ENCODE results near the gene KRTAP10-9. TPM values are rescaled to one million over a fixed set of nuclear protein-coding genes. Genes with fewer than 3 reads are reported as not detected.

The KRTAP10-9 gene
- total RNA-seq, 4 donors from 2014 or later: not detected

- no peak for TF ChIP-seq CTCF (IDR thresholded peaks at IDR 0.05 in 4 of 5, conservative IDR thresholded peaks at IDR 0.05 in 1 of 5)
- no peak for TF ChIP-seq POLR2A (IDR thresholded peaks at IDR 0.05)
- no peak overlapping the region for H3K4me3 ChIP-seq
- no peak overlapping the region for H3K27ac ChIP-seq
- intact Hi-C loops (cut with DNase I; ENCODE audit: low total_unique reads): no loop called here
- peaks cover 5 to 11% (median 5%) of the 10 kb centered on the region in 3 donors for H3K27me3 ChIP-seq
- H3K36me3 ChIP-seq: no peaks in the 10 kb centered on the region
- in situ Hi-C loops (cut with MboI; ENCODE audit: low sequenced_read_pairs in 4 of 4): no loop called here
- DNase-seq (no peak), ATAC-seq (no peak)
- no peaks in the 10 kb centered on the region for H3K4me1 ChIP-seq
- H3K9me3 ChIP-seq: no peaks in the 10 kb centered on the region
Observed at GRCh38 chr21:44612669-44613229, 14.1 kb upstream of the KRTAP10-9 start.

GRCh38 chr21:44613386-44614155 is 13.3 kb upstream of the KRTAP10-9 start:
- no peak for DNase-seq

GRCh38 chr21:44614161-44614631 is 12.7 kb upstream of the KRTAP10-9 start:
- TF ChIP-seq CTCF (IDR thresholded peaks at IDR 0.05 in 4 of 5, conservative IDR thresholded peaks at IDR 0.05 in 1 of 5): no peak
- in situ Hi-C loops (cut with MboI; ENCODE audit: low sequenced_read_pairs in 4 of 4) (no loop called here), intact Hi-C loops (cut with DNase I; ENCODE audit: low total_unique reads) (no loop called here)
- ATAC-seq (no peak), DNase-seq (no peak)
- H3K27me3 ChIP-seq: peaks cover 5 to 11% (median 5%) of the 10 kb centered on the region in 3 donors
- H3K4me1 ChIP-seq: no peaks in the 10 kb centered on the region
- no peak overlapping the region for H3K4me3 ChIP-seq
- H3K9me3 ChIP-seq: no peaks in the 10 kb centered on the region
- no peak overlapping the region for H3K27ac ChIP-seq
- H3K36me3 ChIP-seq: no peaks in the 10 kb centered on the region

More at GRCh38 chr21:44613386-44614155, 13.3 kb upstream of the KRTAP10-9 start:
- Histone ChIP-seq H3K36me3 (no peaks in the 10 kb centered on the region), H3K4me3 (no peak overlapping the region), H3K27me3 (peaks cover 5 to 11% (median 5%) of the 10 kb centered on the region in 3 donors), H3K4me1 (no peaks in the 10 kb centered on the region), H3K9me3 (no peaks in the 10 kb centered on the region), H3K27ac (no peak overlapping the region)
- TF ChIP-seq POLR2A (IDR thresholded peaks at IDR 0.05) (no peak), CTCF (IDR thresholded peaks at IDR 0.05 in 4 of 5, conservative IDR thresholded peaks at IDR 0.05 in 1 of 5) (no peak)
- in situ Hi-C loops (cut with MboI; ENCODE audit: low sequenced_read_pairs in 4 of 4): no loop called here
- intact Hi-C loops (cut with DNase I; ENCODE audit: low total_unique reads): no loop called here
- no peak for ATAC-seq

GRCh38 chr21:44614961-44615391 is 11.9 kb upstream of the KRTAP10-9 start:
- Histone ChIP-seq H3K9me3 (no peaks in the 10 kb centered on the region), H3K27me3 (peaks cover 5 to 11% (median 5%) of the 10 kb centered on the region in 3 donors), H3K4me3 (no peak overlapping the region), H3K27ac (no peak overlapping the region), H3K36me3 (no peaks in the 10 kb centered on the region), H3K4me1 (no peaks in the 10 kb centered on the region)
- TF ChIP-seq POLR2A (IDR thresholded peaks at IDR 0.05): no peak
- no peak for TF ChIP-seq CTCF (IDR thresholded peaks at IDR 0.05 in 4 of 5, conservative IDR thresholded peaks at IDR 0.05 in 1 of 5)
- ATAC-seq: no peak
- intact Hi-C loops (cut with DNase I; ENCODE audit: low total_unique reads) (no loop called here), in situ Hi-C loops (cut with MboI; ENCODE audit: low sequenced_read_pairs in 4 of 4) (no loop called here)
- DNase-seq: no peak
